Endometrial microvascular endothelial cells (primary cell): ENCODE data around the gene ANKH. TPM values are rescaled to one million over a fixed set of nuclear protein-coding genes. Genes with fewer than 3 reads are reported as not detected.

ENCODE experiments used
- in situ Hi-C: cut with HindIII; loops from 2 replicates; pipeline ENCODE4 v1.10.0; 2017; ENCODE audit warnings: low sequenced_read_pairs, low pct_unique_long_range_greater_than_20kb; ENCODE audit errors: inconsistent ontology term
- total RNA-seq: library from RNA; depleted of rRNA; stranded (reverse); fragments of >200 nt; gene quantifications from one replicate; pipeline ENCODE4 v1.2.3, GENCODE V29; 2015; ENCODE audit errors: inconsistent ontology term

The ANKH gene
- total RNA-seq, 1 donor from 2014 or later: 24.0 TPM

GRCh38 chr5:14733661-14734060 lies 137.9 kb downstream of the ANKH start:
- in situ Hi-C loops: loop anchor here (25.0 kb wide), 1 partner anchor 279 kb away; no protein-coding TSS in a partner anchor

GRCh38 chr5:14732991-14733390 lies 138.6 kb downstream of the ANKH start:
- in situ Hi-C loops: loop anchor here (25.0 kb wide), 1 partner anchor 279 kb away; no protein-coding TSS in a partner anchor

DNA sequence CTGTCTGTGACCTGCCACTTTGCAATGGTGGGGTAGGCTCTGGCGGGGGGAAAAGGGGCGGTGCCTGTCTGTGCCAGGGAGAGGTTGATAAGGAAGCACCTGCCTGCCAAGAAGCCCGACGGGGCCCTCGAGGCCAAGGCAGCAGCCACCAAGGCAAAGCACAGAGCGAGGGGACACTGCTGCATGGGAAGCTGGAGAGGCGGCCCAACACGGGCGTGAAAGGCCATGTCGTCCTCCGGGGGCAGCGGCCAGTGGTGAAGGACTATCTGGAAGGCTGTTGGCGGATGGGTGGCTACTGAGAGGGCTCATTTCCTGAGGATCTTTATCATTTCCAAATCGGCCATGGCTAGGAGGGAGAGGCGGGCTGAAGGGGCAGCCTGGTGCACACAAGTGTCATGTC lies 140.7 kb downstream of the ANKH start:
- in situ Hi-C loops: loop anchor here (25.0 kb wide), 1 partner anchor 281 kb away; no protein-coding TSS in a partner anchor

- in situ Hi-C loops: loop anchor here (25.0 kb wide), 1 partner anchor 282 kb away; no protein-coding TSS in a partner anchor
Measured at GRCh38 chr5:14730466-14730865, 141.1 kb downstream of the ANKH start.

- in situ Hi-C loops: loop anchor here (25.0 kb wide), 1 partner anchor 283 kb away; no protein-coding TSS in a partner anchor
Measured at GRCh38 chr5:14729448-14730385, 141.9 kb downstream of the ANKH start.

DNA sequence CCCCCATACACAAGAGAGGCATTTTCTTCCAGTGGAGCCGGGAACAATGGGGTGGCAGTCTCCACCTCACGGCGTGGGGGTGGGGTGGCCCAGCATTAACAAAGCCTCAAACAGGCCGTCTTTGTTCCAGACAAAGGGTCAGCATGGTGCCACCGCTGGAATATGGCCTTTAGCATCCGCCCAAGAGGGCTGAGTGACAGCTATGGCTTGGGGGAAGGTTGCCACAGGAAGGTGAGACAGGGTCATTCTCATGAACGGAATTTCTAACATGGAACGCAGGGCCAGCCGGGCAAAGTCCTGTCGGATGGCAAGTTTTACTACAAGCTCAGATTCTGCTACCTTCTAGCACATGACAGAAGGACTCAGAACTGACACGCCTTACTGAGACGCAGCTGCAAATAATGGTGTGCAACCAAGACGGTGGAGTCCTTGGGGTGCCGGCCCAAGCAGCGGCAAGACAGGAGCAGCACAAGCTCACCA lies 143.1 kb downstream of the ANKH start:
- in situ Hi-C loops: loop anchor here (25.0 kb wide), 1 partner anchor 284 kb away; no protein-coding TSS in a partner anchor

DNA sequence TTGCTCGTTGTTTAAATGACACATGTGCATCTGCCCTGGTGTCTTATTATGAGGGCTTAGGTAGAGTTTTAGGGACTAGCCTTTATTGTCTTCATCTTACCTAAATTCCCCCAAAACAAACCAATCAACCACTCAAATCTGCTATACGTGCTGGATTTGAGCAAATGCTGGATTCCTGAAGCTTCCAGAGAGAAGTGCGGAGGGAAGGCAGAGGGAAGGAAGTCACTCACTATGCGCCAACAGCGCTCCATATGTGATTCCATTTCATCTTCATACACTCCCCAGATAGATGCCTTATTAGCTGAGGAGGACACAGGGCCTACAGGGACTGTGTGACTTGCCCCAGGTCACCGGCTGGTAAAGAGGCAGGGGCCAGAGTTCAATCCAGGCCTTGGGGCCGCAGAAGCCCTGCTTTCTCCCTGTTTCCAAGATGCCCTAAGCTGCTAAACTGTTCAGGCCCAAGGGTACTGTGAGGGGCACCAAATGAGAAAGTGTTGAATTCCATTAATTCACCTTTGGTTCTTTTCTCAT lies 143.6 kb downstream of the ANKH start:
- in situ Hi-C loops: loop anchor here (25.0 kb wide), 1 partner anchor 284 kb away; no protein-coding TSS in a partner anchor

DNA sequence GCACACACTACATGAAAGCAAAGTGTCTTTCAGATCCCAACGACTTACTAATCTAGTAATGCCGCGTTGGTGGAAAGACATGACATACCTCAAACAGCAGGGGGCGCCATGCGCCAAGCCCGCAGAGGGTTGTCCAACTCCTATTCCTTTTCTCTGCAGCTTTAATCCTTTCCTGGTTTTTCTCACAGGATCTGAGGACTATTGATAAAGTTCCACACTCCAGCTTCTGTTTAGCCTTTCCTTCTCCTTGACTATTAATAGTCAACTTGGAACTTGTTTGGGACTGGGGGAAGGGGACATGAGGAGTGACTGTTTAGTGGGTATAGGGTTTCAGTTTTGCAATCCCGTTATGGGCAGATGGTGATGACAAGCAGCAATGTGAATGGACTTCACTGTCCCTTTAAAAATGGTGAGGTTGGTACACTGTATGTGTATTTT lies 144.1 kb downstream of the ANKH start:
- in situ Hi-C loops: loop anchor here (25.0 kb wide), 1 partner anchor 285 kb away; no protein-coding TSS in a partner anchor

DNA sequence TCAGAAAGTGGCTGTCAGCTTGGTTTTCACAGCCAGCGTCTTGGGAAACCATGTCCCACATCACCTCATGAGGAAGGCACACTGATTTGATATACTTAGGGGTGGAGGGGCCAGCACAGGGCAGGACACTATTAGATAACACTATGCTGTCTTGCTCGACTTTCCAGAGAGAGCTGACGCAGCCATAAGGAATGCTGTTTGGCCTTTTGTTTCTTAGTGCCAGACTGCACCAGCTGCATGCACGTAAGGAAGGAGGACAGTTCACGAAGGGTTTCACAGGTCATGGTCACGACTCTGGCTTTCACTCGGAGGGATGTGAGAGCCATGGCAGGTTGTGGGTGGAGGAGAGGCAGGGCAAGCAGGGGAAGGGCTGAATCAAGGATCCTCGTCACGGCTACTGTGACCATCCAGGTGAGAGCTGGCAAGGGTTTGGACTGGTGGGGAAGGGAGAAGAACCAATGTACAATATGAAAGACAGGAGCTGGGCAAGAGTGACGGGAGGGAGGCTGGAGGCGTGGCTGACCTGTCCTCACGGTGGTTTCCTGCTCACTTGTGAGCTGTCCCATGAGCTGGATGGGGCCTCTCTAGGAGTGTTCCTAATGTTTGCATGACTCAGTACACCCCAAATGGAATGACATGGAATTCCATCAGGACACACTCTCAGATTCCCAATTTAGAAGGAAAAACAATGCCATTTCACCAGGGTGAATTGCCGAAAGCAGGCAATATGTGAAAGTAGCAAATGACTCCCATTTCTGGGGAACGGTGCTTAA lies 145.3 kb downstream of the ANKH start:
- in situ Hi-C loops: loop anchor here (25.0 kb wide), 1 partner anchor 286 kb away; no protein-coding TSS in a partner anchor

GRCh38 chr5:14724633-14725032 lies 146.9 kb downstream of the ANKH start:
- in situ Hi-C loops: loop anchor here (25.0 kb wide), 2 partner anchors 138 to 288 kb away; partner anchors contain the start of gene ANKH

DNA sequence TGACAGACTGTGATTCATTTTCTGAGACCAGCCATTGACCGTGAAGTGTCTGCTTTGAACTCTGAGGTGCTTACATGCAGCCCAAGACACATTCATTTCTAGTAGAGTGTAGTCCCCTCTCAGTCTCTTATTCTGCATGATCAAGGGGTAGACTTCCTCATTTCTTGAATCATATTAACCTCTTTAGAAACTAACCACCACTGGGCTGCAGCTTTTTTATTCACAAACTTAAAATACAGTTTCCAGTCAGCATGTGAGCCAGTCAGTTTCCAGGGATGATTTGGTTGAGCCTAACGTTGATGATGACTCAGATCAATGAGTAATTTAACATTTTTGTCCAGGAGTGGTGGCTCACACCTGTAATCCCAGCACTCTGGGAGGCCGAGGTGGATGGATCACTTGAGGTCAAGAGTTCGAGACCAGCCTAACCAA lies 147.9 kb downstream of the ANKH start:
- in situ Hi-C loops: loop anchor here (25.0 kb wide), 1 partner anchor 139 kb away; the partner anchor contains the start of gene ANKH

- in situ Hi-C loops: loop anchor here (25.0 kb wide), 1 partner anchor 139 kb away; the partner anchor contains the start of gene ANKH
Measured at GRCh38 chr5:14722923-14723322, 148.7 kb downstream of the ANKH start.

GRCh38 chr5:14721990-14722656 lies 149.5 kb downstream of the ANKH start:
- in situ Hi-C loops: loop anchor here (25.0 kb wide), 1 partner anchor 140 kb away; the partner anchor contains the start of gene ANKH

- in situ Hi-C loops: loop anchor here (25.0 kb wide), 1 partner anchor 142 kb away; the partner anchor contains the start of gene ANKH
Measured at GRCh38 chr5:14720236-14720923, 151.2 kb downstream of the ANKH start.

DNA sequence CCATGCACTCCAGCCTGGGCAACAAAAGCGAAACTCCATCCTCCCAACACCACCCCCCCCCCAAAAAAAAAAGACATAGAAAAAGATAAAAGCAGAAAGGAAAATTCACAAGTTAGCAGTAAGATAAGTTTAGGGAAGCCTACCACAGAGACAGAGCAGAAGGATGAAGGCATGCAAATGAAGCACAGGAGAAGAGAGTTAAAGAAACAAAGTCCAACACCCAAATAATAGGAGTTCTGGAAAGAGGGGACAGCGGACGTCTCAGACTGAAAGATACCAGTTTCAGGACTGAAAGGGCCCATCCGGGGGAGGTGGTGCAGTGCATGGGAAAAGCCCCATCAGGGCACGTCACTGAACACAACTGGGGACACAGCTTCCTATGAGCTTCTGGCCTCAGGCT lies 152.8 kb downstream of the ANKH start:
- in situ Hi-C loops: loop anchor here (25.0 kb wide), 1 partner anchor 144 kb away; the partner anchor contains the start of gene ANKH

- in situ Hi-C loops: loop anchor here (25.0 kb wide), 1 partner anchor 145 kb away; the partner anchor contains the start of gene ANKH
Measured at GRCh38 chr5:14716755-14717752, 154.5 kb downstream of the ANKH start.
